ENCODE measurements around the gene ZNF846.
"Not testable (repeated sequence)": the region's sequence is repeated elsewhere in the genome, so short reads cannot be mapped to it uniquely, and the experiment has no call there.

Gene ZNF846

GRCh38 chr19:9768175-9769112 is at the start of gene ZNF846:
TSS of gene ZNF846 (minus strand) at chr19:9768738. CDS start at chr19:9764950, 3,788 bp downstream.
- in situ Hi-C loops (cut with HindIII; ENCODE audit: low sequenced_read_pairs) = no loop called here

- in situ Hi-C loops (cut with HindIII; ENCODE audit: low sequenced_read_pairs) = no loop called here
Measured at GRCh38 chr19:9818175-9818733, 49.7 kb upstream of the ZNF846 start.

GRCh38 chr19:9811139-9811538 is 42.6 kb upstream of the ZNF846 start:
- in situ Hi-C loops (cut with HindIII; ENCODE audit: low sequenced_read_pairs) = no loop called here

GRCh38 chr19:9808855-9809824 is 40.6 kb upstream of the ZNF846 start:
- in situ Hi-C loops (cut with HindIII; ENCODE audit: low sequenced_read_pairs) = no loop called here

GRCh38 chr19:9806803-9807202 is 38.3 kb upstream of the ZNF846 start:
- in situ Hi-C loops (cut with HindIII; ENCODE audit: low sequenced_read_pairs) = no loop called here

GRCh38 chr19:9801976-9802375 is 33.4 kb upstream of the ZNF846 start:
- in situ Hi-C loops (cut with HindIII; ENCODE audit: low sequenced_read_pairs) = no loop called here

GRCh38 chr19:9799162-9799561 is 30.6 kb upstream of the ZNF846 start:
- in situ Hi-C loops (cut with HindIII; ENCODE audit: low sequenced_read_pairs) = loop anchor here (5.0 kb wide), 1 partner anchor 172 kb away; no protein-coding TSS in a partner anchor

GRCh38 chr19:9797871-9798270 is 29.3 kb upstream of the ZNF846 start:
- in situ Hi-C loops (cut with HindIII; ENCODE audit: low sequenced_read_pairs) = loop anchor here (5.0 kb wide), 1 partner anchor 171 kb away; no protein-coding TSS in a partner anchor

- in situ Hi-C loops (cut with HindIII; ENCODE audit: low sequenced_read_pairs) = loop anchor here (5.0 kb wide), 1 partner anchor 169 kb away; no protein-coding TSS in a partner anchor
Measured at GRCh38 chr19:9796113-9796773, 27.7 kb upstream of the ZNF846 start.

- in situ Hi-C loops (cut with HindIII; ENCODE audit: low sequenced_read_pairs) = no loop called here
Measured at GRCh38 chr19:9793071-9793591, 24.6 kb upstream of the ZNF846 start.

- in situ Hi-C loops (cut with HindIII; ENCODE audit: low sequenced_read_pairs) = no loop called here
Measured at GRCh38 chr19:9792206-9793070, 23.9 kb upstream of the ZNF846 start.

- in situ Hi-C loops (cut with HindIII; ENCODE audit: low sequenced_read_pairs) = no loop called here
Measured at GRCh38 chr19:9791552-9792205, 23.1 kb upstream of the ZNF846 start.

- in situ Hi-C loops (cut with HindIII; ENCODE audit: low sequenced_read_pairs) = not testable (repeated sequence)
Measured at GRCh38 chr19:9791073-9791367, 22.5 kb upstream of the ZNF846 start.

- in situ Hi-C loops (cut with HindIII; ENCODE audit: low sequenced_read_pairs) = not testable (repeated sequence)
Measured at GRCh38 chr19:9789579-9789978, 21.0 kb upstream of the ZNF846 start.

- in situ Hi-C loops (cut with HindIII; ENCODE audit: low sequenced_read_pairs) = no loop called here
Measured at GRCh38 chr19:9789066-9789465, 20.5 kb upstream of the ZNF846 start.

GRCh38 chr19:9788604-9789003 is 20.1 kb upstream of the ZNF846 start:
- in situ Hi-C loops (cut with HindIII; ENCODE audit: low sequenced_read_pairs) = not testable (repeated sequence)

- in situ Hi-C loops (cut with HindIII; ENCODE audit: low sequenced_read_pairs) = no loop called here
Measured at GRCh38 chr19:9786819-9787218, 18.3 kb upstream of the ZNF846 start.

GRCh38 chr19:9786342-9786741 is 17.8 kb upstream of the ZNF846 start:
- in situ Hi-C loops (cut with HindIII; ENCODE audit: low sequenced_read_pairs) = no loop called here
